HAP-1 (cell line): ENCODE data around the gene C9orf78.

Experiments used
- DNase-seq, 2 experiments: peaks; one replicate each; pipeline ENCODE4 v3.0.0-alpha.2; 2016 to 2020; ENCODE audit warnings: low spot score in 2 of 2
- H3K27me3 ChIP-seq: fragments of 250-450 bp; sonication (Bioruptor Pico); 2 replicates; pipeline ENCODE4 v1.5.1; 2020; ENCODE audit warnings: low read depth, mild to moderate bottlenecking, moderate library complexity
- H3K36me3 ChIP-seq: fragments of 250-450 bp; sonication (Bioruptor Pico); replicated peaks from 2 replicates; pipeline ENCODE4 v1.5.1; 2020; ENCODE audit warnings: mild to moderate bottlenecking
- H3K4me1 ChIP-seq: fragments of 250-450 bp; sonication (Bioruptor Pico); 2 replicates; pipeline ENCODE4 v1.5.1; 2020; ENCODE audit warnings: mild to moderate bottlenecking
- H3K4me3 ChIP-seq: fragments of 250-450 bp; sonication (Bioruptor Pico); 2 replicates; pipeline ENCODE4 v1.5.1; 2020; ENCODE audit warnings: mild to moderate bottlenecking, moderate library complexity
- H3K9me3 ChIP-seq: fragments of 250-450 bp; sonication (Bioruptor Pico); 2 replicates; pipeline ENCODE4 v1.5.1; 2020; ENCODE audit warnings: mild to moderate bottlenecking, moderate library complexity
- in situ Hi-C: fragments of 300-500 bp; cut with MboI; formaldehyde crosslinking; loops from 3 replicates; pipeline ENCODE4 v1.14.3; 2020; ENCODE audit warnings: low sequenced_read_pairs, inconsistent platforms, mixed read lengths

The C9orf78 gene

GRCh38 chr9:129874261-129875101, 39.4 kb upstream of the C9orf78 start:
- H3K9me3 ChIP-seq: no peaks in the 10 kb centered on the region
- H3K4me3 ChIP-seq: no peak overlapping the region

GRCh38 chr9:129873563-129874190, 38.6 kb upstream of the C9orf78 start:
- H3K4me3 ChIP-seq: no peak overlapping the region
- in situ Hi-C loops: no loop called here
- no peaks in the 10 kb centered on the region for H3K9me3 ChIP-seq
- no peak for DNase-seq
- no peaks in the 10 kb centered on the region; the same call in none of the 2 replicates for H3K36me3 ChIP-seq
- no peaks in the 10 kb centered on the region for H3K27me3 ChIP-seq
- no peaks in the 10 kb centered on the region for H3K4me1 ChIP-seq

More at GRCh38 chr9:129874261-129875101, 39.4 kb upstream of the C9orf78 start:
- H3K27me3 ChIP-seq: no peaks in the 10 kb centered on the region
- no peak for DNase-seq
- H3K4me1 ChIP-seq: no peaks in the 10 kb centered on the region
- in situ Hi-C loops: no loop called here
- no peaks in the 10 kb centered on the region; the same call in none of the 2 replicates for H3K36me3 ChIP-seq

GRCh38 chr9:129871046-129871445, 36.0 kb upstream of the C9orf78 start:
- Histone ChIP-seq H3K36me3 (no peaks in the 10 kb centered on the region; the same call in none of the 2 replicates), H3K4me1 (no peaks in the 10 kb centered on the region), H3K27me3 (no peaks in the 10 kb centered on the region), H3K4me3 (no peak overlapping the region), H3K9me3 (no peaks in the 10 kb centered on the region)
- in situ Hi-C loops: no loop called here
- no peak for DNase-seq

GRCh38 chr9:129869585-129870501, 34.8 kb upstream of the C9orf78 start:
- Histone ChIP-seq H3K4me1 (no peaks in the 10 kb centered on the region), H3K27me3 (no peaks in the 10 kb centered on the region), H3K36me3 (no peaks in the 10 kb centered on the region; the same call in none of the 2 replicates), H3K4me3 (no peak overlapping the region), H3K9me3 (no peaks in the 10 kb centered on the region)
- DNase-seq: no peak
- in situ Hi-C loops: no loop called here

- H3K4me3 ChIP-seq: no peak overlapping the region
- no peaks in the 10 kb centered on the region for H3K4me1 ChIP-seq
- no peaks in the 10 kb centered on the region for H3K27me3 ChIP-seq
- H3K9me3 ChIP-seq: no peaks in the 10 kb centered on the region
- no peak for DNase-seq
- in situ Hi-C loops: no loop called here
- H3K36me3 ChIP-seq: no peaks in the 10 kb centered on the region; the same call in 1 of the 2 replicates
Observed at GRCh38 chr9:129868872-129869486, 33.9 kb upstream of the C9orf78 start.

GRCh38 chr9:129868023-129868871, 33.2 kb upstream of the C9orf78 start:
- Histone ChIP-seq H3K36me3 (0 out of 2 replicates have a peak, but pooled peaks cover 2% of the 10 kb centered on the region), H3K9me3 (no peaks in the 10 kb centered on the region), H3K4me1 (no peaks in the 10 kb centered on the region), H3K27me3 (no peaks in the 10 kb centered on the region), H3K4me3 (no peak overlapping the region)
- in situ Hi-C loops: no loop called here
- no peak for DNase-seq

- DNase-seq: no peak
- Histone ChIP-seq H3K9me3 (no peaks in the 10 kb centered on the region), H3K36me3 (0 out of 2 replicates have a peak, but pooled peaks cover 3% of the 10 kb centered on the region), H3K4me3 (no peak overlapping the region), H3K4me1 (no peaks in the 10 kb centered on the region), H3K27me3 (no peaks in the 10 kb centered on the region)
- in situ Hi-C loops: no loop called here
Observed at GRCh38 chr9:129867136-129868022, 32.3 kb upstream of the C9orf78 start.

- Histone ChIP-seq H3K27me3 (no peaks in the 10 kb centered on the region), H3K4me1 (no peaks in the 10 kb centered on the region), H3K4me3 (no peak overlapping the region), H3K9me3 (no peaks in the 10 kb centered on the region), H3K36me3 (0 out of 2 replicates have a peak, but pooled peaks cover 7% of the 10 kb centered on the region)
- in situ Hi-C loops: no loop called here
- no peak for DNase-seq
Observed at GRCh38 chr9:129866394-129867135, 31.5 kb upstream of the C9orf78 start.

- H3K4me1 ChIP-seq: no peaks in the 10 kb centered on the region
- DNase-seq: no peak
- H3K9me3 ChIP-seq: no peaks in the 10 kb centered on the region
- 0 out of 2 replicates have a peak, but pooled peaks cover 7% of the 10 kb centered on the region for H3K36me3 ChIP-seq
- H3K27me3 ChIP-seq: no peaks in the 10 kb centered on the region
- in situ Hi-C loops: no loop called here
- H3K4me3 ChIP-seq: no peak overlapping the region
Observed at GRCh38 chr9:129865668-129866320, 30.7 kb upstream of the C9orf78 start.

- no peak overlapping the region for H3K4me3 ChIP-seq
- no peaks in the 10 kb centered on the region for H3K9me3 ChIP-seq
- no peak for DNase-seq
- in situ Hi-C loops: no loop called here
- H3K4me1 ChIP-seq: no peaks in the 10 kb centered on the region
- H3K27me3 ChIP-seq: no peaks in the 10 kb centered on the region
- H3K36me3 ChIP-seq: 0 out of 2 replicates have a peak, but pooled peaks cover 7% of the 10 kb centered on the region
Observed at GRCh38 chr9:129864991-129865647, 30.0 kb upstream of the C9orf78 start.
